Measurements from ENCODE around the gene YTHDF1. TPM values are rescaled to one million over a fixed set of nuclear protein-coding genes. Genes with fewer than 3 reads are reported as not detected.

The YTHDF1 gene
- total RNA-seq: 17.8 and 25.2 TPM in 2 replicates

DNA sequence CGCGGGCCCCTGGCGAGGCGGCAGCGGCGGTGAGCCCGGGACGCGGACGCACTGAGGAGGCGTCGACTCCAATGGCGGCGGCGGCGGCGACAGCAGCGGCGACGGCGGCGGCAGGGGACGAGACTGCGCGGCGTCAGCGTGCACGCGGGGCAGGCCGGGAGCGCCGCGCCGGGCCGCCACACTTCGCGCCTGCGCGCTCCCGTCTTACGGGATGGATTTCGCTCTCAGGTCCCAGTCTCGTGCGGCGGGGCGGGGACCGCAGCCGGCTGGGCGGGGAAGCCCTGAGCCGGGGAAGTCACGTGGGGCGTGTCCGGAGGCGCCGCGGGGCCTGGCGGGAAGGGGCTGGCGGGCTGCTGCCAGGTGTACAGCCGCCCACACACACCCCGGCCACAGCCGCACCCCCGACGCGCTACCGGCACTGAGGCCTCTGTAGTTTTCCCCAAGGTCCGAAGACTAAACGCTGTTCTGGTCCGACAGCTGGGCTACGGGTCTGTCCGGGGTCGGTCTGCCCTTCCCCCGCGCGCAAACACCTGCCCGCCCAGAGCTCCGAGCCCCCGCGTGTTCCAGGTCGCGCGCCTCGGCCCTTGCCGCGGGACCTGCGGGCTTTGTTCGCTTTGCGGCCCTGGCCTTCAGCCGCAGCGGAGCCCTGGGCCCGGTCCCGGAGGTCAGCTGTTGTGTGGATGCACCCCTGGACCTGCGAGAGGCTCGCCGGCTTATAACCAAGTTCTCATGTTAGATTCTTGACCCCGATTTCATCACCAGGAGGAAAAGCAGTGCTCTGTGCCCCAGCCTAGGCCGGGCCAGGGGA lies at the start of gene YTHDF1:
Gene YTHDF1, minus strand, starts transcription at position 91 of the 808 bp plus-strand sequence. CDS start 239 bp downstream, outside the sequence.

DNA sequence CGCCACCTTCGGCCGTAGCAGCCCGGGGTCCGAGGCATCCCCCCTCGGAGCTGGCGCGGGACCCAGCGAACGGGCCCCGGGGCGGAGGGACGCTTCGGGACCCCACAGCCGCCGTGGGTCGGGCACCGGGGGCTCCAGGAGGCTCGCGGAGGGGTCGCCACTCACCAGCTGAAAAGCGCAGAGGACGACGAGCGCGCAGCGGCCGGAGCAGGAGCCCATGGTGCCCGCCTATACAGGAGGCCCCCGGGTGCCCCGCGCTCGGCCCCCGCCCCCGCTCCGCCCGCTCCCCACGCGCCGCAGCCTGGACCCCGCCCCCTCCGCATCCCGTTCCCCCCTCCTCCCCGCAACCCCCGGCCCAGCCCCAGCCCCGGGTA lies 38.3 kb upstream of the YTHDF1 start, which contains the start of gene NKAIN4:
Gene NKAIN4, minus strand, starts transcription at position 232 of the 374 bp plus-strand sequence. Its CDS starts 13 bp downstream, at position 219.

DNA sequence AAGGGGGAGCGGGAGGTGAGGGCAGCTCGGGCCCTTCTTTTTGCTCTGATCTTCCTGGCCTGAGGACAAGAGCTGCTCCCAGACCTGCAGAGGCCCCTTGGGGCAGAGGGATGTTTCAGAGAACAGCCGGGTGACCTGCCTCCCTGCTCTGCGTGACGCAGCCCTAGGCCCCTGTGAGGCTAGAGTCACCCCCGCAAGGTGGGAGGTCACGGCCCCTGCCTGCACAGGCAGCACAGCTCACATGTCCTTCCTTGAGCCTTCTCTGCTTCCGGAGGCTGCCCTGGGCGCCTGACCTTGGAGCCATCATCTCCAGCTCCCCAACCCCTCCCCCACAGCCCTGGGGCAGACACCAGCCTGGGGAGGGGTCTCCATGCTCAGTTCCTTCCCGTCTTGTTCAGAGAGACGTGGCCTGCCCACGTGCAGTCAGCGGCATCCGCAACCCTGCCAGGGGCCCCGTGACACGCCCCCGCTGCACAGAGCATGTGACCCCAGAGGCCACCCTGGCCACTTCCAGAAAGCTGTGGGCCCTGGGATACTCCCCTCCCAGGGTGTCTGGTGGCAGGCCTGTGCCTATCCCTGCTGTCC lies 19.6 kb upstream of the YTHDF1 start, which contains the start of gene BIRC7:
Gene BIRC7, plus strand, starts transcription at position 507 of the 585 bp plus-strand sequence. CDS start 192 bp downstream, outside the sequence.

Other genes with a start within 250 kb of the YTHDF1 start
- not detected in 2 replicates for gene BHLHE23, start 209.2 kb downstream of the YTHDF1 start, total RNA-seq
- 0.30 TPM in 1 of 2 replicates, not detected in the other for gene BIRC7, start 19.8 kb upstream of the YTHDF1 start, total RNA-seq
- not detected in 2 replicates for gene NKAIN4, start 38.3 kb upstream of the YTHDF1 start, total RNA-seq
- 103 and 159 TPM in 2 replicates for gene ARFGAP1, start 56.7 kb upstream of the YTHDF1 start, total RNA-seq
- gene COL20A1, start 77.1 kb upstream of the YTHDF1 start, total RNA-seq: under 0.01 and 0.05 TPM in 2 replicates
- not detected in 2 replicates for gene CHRNA4, start 145.2 kb upstream of the YTHDF1 start, total RNA-seq

Data from smooth muscle cell of the umbilical artery (primary cell).